ENCODE measurements around the gene GTPBP2.
A peak's percentile ranks its signal among the peaks of the same experiment; 100 is the strongest.

GTPBP2 gene, protein sequence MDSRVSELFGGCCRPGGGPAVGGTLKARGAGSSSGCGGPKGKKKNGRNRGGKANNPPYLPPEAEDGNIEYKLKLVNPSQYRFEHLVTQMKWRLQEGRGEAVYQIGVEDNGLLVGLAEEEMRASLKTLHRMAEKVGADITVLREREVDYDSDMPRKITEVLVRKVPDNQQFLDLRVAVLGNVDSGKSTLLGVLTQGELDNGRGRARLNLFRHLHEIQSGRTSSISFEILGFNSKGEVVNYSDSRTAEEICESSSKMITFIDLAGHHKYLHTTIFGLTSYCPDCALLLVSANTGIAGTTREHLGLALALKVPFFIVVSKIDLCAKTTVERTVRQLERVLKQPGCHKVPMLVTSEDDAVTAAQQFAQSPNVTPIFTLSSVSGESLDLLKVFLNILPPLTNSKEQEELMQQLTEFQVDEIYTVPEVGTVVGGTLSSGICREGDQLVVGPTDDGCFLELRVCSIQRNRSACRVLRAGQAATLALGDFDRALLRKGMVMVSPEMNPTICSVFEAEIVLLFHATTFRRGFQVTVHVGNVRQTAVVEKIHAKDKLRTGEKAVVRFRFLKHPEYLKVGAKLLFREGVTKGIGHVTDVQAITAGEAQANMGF

DNA sequence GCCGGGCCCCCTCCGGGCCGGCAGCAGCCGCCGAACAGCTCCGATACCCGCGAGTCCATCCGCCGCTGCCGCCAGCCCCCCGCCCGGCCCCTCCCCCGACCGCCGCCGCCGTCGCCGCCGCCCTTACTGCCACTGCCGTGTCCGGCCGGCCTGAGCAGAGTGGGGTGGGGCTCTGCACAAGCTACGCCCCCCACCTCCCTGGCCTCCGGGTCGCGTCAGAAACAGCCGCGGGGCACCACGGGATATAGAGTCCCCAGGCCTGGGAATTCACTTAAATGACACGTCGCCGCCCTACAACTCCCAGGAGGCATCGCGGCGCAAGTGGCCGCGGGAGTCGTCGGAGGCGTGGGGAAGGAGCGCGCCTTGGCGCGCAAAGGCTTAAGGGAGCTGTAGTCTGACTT lies at the start of gene GTPBP2:
Gene GTPBP2, minus strand, starts transcription at position 161 of the 401 bp plus-strand sequence. Its CDS starts 102 bp downstream, at position 59.
- peak; percentile 95 to 98 for DNase-seq
- ATAC-seq = peak; percentile 86
- Mint-ChIP-seq H3K9me3 (no peaks in the 10 kb centered on the region), H3K27ac (peak within 1 kb of the TSS; percentile 100), H3K4me3 (peak within 1 kb of the TSS; percentile 97 to 100), H3K4me1 (peaks cover 44% of the 10 kb centered on the region), H3K27me3 (no peaks in the 10 kb centered on the region)

DNA sequence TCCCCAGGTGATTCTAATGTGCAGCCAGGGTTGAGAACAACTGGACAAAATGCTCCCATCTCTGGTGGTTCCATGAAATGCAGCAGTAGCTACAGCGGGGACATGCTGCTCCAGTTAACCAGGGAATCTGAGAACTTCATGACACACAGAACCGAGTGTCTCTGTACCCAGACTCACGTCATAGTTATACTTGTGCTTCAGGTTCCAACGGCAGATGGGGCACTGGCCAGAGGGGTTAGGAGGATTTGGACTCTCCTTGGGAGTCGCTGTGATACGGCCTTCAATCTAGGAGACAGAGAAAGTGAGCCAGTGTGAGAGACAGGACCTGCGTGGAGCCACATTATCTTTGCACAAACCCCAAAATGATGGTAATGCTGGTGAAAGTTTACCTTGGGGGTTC lies 49.3 kb upstream of the GTPBP2 start:
- no peaks in the 10 kb centered on the region for H3K9me3 Mint-ChIP-seq
- no peaks in the 10 kb centered on the region for H3K27me3 Mint-ChIP-seq
- peak overlapping the region in 1 of 2 donors; percentile 75 for H3K27ac Mint-ChIP-seq
- H3K4me1 Mint-ChIP-seq = peaks cover 9% of the 10 kb centered on the region
- no peak overlapping the region for H3K4me3 Mint-ChIP-seq
- no peak for ATAC-seq
- DNase-seq = no peak

DNA sequence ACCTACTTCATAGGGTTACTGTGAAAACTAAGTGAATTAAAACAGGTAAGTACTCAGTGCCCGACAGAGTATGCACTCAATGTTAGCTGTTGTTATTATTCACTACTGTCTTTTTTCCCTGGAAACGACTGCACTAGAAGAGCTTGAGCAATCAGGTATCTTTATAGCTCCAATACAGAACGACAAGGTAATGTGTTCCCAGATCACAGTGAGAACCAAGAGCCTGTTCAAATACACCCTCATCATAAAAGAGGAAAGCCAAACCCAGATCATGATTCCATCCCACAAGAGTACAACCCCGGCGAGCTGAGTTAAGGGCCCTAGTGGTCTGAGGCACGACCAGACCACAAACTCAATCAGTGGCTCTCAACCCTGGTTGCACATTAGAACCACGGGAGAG lies 48.7 kb upstream of the GTPBP2 start:
- Mint-ChIP-seq H3K9me3 (no peaks in the 10 kb centered on the region), H3K27ac (no peak overlapping the region), H3K27me3 (no peaks in the 10 kb centered on the region), H3K4me1 (peaks cover 4% of the 10 kb centered on the region), H3K4me3 (no peak overlapping the region)
- ATAC-seq = no peak
- DNase-seq = no peak

DNA sequence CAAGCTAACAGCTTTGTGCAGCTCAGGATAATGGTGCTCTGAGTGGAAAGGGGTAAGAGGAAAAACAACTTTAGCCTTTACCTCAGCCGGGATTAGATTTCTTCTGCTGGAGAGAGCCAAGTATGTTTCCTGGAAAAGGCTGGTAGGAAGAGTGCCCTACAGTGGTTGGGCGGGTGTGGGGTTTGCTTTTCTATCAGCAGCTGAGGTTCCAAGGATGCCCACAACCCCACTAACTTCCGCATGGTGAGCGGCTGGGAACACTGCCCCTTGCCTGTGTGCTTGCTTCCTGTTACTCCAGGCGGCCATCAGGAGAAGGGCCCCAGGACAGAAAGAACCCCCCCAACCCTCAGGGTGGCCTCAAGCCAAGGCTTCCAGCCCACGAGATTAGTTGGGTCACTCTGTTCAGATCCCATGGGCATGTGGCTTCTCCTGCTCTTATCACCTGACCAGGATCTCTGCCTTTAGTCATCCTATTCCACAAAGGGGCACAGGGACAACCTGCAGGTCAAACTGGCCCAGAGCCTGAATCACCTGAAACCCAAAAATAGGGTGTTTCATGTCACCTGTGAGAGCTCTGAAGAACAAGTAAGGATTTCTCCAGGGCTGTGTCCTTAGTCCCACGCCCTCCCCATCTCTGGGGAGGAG lies 48.0 kb upstream of the GTPBP2 start:
- DNase-seq (no peak), ATAC-seq (no peak)
- Mint-ChIP-seq H3K4me3 (no peak overlapping the region), H3K27me3 (no peaks in the 10 kb centered on the region), H3K4me1 (peaks cover 1% of the 10 kb centered on the region), H3K27ac (peak overlapping the region in 1 of 2 donors; percentile 86), H3K9me3 (no peaks in the 10 kb centered on the region)

DNA sequence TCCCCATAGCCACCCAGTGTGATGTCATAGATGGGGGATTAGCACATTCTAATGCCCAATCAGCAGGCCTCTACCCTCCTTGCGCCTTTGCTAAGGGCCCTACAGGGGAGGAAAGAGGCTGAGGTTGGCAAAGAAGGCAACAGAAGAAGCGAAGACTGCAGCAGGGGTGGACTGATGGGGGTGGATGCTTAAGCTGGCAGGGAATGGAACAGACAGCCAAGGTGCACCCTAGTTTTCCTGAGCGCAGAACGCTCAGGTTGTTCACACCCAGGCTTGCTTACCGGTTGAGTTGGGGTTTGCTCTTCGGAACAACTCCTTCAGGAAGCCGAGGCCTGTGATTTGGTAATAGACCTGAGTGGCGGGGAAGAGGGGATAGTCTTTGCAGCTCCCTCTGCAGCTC lies 45.9 kb upstream of the GTPBP2 start:
- Mint-ChIP-seq H3K4me3 (no peak overlapping the region), H3K4me1 (peaks cover 23% of the 10 kb centered on the region), H3K27me3 (no peaks in the 10 kb centered on the region), H3K27ac (peak overlapping the region in 1 of 2 donors; percentile 54), H3K9me3 (no peaks in the 10 kb centered on the region)
- no peak for DNase-seq
- ATAC-seq = no peak

DNA sequence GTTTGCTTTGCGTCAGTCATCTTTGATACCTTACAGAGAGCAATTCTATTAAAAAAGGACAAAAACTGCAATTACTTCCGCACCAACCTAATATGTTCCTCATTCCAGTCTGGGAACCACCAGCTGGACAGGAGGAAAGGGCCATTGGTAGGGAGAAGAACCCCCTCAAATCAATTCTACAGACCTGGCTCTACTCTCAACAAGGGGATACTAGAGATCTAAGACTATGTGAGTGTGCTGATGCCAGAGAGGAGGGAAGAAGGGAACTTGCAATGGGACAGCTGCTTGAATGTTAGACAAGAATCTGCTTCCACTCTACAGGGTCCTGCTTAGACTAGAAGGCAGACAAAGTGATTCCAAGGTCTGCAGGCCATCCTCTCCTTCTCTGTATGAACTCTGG lies 45.2 kb upstream of the GTPBP2 start:
- Mint-ChIP-seq H3K4me3 (no peak overlapping the region), H3K27me3 (no peaks in the 10 kb centered on the region), H3K4me1 (peaks cover 29% of the 10 kb centered on the region), H3K27ac (no peak overlapping the region), H3K9me3 (no peaks in the 10 kb centered on the region)
- ATAC-seq (no peak), DNase-seq (no peak)

DNA sequence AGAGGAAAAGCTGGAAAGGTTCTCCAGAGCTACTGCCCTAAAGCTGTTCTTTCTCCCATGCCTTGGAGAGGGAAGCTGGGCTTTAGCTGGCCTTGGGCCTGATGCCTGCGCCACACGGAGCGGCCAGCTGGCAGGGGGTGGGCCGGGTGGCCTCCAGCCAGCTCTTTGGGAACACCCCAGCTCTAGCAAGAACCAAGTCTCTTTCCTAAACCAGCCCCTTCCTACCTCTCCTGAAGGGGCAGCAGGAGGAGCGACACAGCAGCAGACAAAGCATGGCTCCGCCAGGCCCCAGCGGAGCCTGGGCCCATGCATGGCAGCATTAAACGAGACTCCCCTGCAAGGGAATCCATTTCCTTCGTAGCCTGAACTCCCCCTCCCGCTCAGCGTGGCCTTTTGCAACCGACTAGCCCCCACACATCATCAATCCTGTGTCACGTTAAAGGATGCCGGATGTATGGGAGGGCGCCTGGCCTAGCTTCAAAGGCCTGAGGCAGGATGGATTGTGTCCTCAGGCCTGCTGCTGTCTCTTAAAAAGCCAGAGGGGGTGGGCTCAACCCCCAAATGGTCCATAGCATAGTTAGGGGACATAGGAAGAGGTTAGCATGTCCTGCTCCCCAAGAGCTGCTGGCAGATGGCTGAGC lies 44.5 kb upstream of the GTPBP2 start:
- H3K9me3 Mint-ChIP-seq = no peaks in the 10 kb centered on the region
- ATAC-seq (no peak), DNase-seq (no peak)
- H3K27ac Mint-ChIP-seq = no peak overlapping the region
- H3K27me3 Mint-ChIP-seq = no peaks in the 10 kb centered on the region
- H3K4me1 Mint-ChIP-seq = peaks cover 37% of the 10 kb centered on the region
- no peak overlapping the region for H3K4me3 Mint-ChIP-seq

DNA sequence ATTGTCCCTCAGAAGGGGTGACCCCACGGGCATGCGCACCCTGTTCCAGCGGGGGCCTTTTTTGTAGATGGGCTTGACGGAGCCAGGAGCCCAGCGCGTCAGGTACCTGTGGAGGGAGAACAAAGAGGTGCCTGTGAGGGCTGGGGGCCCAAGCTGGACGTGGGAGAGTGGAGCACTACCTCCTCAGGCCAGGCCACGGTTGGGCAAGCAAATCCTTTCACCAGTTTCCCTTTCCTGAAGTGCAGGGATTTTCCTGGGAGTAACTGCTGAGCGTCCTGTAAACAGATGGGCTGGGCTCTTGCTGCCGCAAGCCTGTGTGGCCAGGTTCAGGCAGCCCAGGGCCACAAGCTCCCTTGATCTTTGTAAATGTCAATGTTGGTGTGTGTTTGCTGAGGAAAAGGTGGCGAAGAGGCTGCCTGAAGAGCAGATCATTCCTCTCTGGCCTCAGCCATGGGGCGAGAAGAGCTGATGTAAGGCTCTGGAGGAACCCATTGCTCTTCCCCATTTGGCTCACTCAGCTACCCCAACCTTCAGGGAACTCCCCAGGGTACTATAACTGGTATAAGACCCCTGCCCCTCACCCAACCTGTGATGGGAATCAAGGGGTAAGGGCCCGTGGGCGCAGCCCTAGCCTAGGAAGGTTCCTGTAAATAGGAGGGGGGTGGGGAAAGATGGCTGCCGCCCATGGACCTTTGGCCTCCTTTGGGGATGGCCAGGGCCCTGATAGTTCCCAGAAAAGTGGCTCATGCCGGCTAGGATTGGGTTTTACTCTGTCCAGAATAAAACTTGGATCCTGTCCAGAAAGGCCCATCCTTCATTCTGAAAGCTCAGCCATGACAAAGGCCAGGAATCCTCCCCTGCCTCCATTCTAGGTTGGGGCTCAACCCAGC lies 43.0 kb upstream of the GTPBP2 start:
- no peaks in the 10 kb centered on the region for H3K9me3 Mint-ChIP-seq
- no peak for ATAC-seq
- H3K27me3 Mint-ChIP-seq = no peaks in the 10 kb centered on the region
- peaks cover 52% of the 10 kb centered on the region for H3K4me1 Mint-ChIP-seq
- DNase-seq = no peak
- H3K27ac Mint-ChIP-seq = no peak overlapping the region
- no peak overlapping the region for H3K4me3 Mint-ChIP-seq

DNA sequence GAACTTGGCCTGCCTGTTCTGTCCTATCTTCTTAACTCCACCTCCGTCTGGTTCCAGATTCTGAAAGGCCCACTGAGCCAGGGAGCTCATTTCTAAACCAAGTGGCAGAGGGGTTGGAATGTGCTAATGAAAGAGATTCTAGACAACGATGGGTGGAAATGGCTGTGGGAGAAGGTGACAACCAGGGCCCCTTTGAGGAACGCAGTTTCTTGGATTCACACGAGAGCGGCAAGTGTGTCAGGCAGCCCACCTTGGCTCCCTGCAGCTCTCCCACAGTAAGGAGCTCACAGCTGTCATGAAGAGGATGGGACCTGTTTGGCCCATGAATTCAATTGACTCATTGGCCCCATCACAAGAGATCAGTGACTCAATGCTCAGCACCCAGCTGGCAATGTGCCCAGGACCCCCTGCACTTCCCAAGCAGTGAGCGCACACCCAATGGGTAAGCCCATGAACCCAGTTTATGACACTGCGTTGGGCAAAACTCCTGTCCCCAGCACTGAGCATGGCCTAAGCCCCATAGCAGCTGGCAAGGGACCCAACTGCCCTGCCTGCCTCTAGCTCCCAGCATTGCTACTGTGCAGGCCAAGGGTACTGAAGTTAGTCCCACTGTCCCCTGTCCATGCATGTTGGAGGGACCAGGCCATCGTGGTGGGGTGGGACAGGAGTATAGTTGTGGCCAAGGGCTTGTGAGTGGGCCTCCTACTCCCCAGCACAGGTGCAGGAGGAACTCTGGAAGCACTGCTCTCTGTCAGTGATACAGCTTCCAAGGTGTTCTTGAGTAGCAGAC lies 42.1 kb upstream of the GTPBP2 start:
- H3K27me3 Mint-ChIP-seq = no peaks in the 10 kb centered on the region
- peak overlapping the region in 1 of 2 donors; percentile 3 for H3K27ac Mint-ChIP-seq
- peaks cover 56% of the 10 kb centered on the region for H3K4me1 Mint-ChIP-seq
- no peaks in the 10 kb centered on the region for H3K9me3 Mint-ChIP-seq
- H3K4me3 Mint-ChIP-seq = no peak overlapping the region
- DNase-seq (no peak), ATAC-seq (no peak)

DNA sequence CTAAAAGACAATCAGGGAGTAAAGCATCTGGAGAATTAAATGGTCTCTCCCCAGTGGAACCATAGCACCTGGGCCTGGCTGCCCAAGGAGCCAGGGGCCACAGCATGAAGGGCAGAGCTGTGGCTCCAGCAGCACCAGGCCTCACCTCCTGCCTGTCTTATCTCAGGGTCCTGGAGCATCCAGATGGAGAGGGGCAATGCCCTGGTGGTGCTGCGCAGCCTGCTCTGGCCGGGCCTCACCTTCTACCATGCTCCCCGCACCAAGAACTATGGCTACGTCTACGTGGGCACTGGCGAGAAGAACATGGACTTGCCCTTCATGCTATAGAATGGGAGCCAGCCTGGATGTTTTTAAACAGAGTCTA lies 41.5 kb upstream of the GTPBP2 start:
- Mint-ChIP-seq H3K27me3 (no peaks in the 10 kb centered on the region), H3K4me1 (peaks cover 56% of the 10 kb centered on the region), H3K9me3 (no peaks in the 10 kb centered on the region), H3K27ac (peak overlapping the region; percentile 3 to 67), H3K4me3 (no peak overlapping the region)
- no peak for ATAC-seq
- no peak for DNase-seq

DNA sequence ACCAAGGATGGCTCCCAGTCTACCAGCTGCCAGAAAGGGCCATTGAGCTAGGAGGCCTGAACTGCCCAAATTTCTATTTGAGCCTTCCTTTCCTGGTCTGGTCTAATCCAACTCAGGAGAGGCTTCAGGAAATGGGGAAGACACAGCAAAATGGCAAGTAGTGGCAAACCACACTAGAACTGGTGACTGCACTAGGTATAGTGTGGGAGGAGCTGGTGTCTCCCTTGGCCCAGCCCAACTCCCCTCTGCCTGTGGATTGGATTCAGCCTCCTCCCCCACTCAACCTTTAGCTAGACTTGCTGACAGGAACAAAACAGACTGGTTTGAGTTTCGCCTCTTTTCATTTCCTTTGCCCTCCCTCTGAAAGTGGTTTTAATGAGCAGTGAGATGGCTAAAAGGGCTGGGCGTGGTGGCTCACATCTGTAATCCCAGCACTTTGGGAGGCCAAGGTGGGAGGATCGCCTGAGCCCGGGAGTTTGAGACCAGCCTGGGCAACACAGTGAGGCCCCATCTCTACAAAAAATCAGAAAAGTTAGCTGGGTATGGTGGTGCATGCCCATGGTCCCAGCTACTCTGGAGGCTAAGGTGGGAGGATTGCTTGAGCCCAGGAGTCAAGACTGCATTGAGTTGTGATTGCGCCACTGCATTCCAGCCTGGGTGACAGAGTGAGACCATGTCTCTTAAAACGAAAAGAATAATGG lies 41.0 kb upstream of the GTPBP2 start:
- peak overlapping the region in 1 of 2 donors; percentile 15 for H3K4me3 Mint-ChIP-seq
- ATAC-seq (peak; percentile 71), DNase-seq (peak in 1 of 2 donors; percentile 39)
- no peaks in the 10 kb centered on the region for H3K9me3 Mint-ChIP-seq
- H3K27ac Mint-ChIP-seq = peak overlapping the region; percentile 3 to 67
- H3K27me3 Mint-ChIP-seq = no peaks in the 10 kb centered on the region
- peaks cover 56% of the 10 kb centered on the region for H3K4me1 Mint-ChIP-seq

DNA sequence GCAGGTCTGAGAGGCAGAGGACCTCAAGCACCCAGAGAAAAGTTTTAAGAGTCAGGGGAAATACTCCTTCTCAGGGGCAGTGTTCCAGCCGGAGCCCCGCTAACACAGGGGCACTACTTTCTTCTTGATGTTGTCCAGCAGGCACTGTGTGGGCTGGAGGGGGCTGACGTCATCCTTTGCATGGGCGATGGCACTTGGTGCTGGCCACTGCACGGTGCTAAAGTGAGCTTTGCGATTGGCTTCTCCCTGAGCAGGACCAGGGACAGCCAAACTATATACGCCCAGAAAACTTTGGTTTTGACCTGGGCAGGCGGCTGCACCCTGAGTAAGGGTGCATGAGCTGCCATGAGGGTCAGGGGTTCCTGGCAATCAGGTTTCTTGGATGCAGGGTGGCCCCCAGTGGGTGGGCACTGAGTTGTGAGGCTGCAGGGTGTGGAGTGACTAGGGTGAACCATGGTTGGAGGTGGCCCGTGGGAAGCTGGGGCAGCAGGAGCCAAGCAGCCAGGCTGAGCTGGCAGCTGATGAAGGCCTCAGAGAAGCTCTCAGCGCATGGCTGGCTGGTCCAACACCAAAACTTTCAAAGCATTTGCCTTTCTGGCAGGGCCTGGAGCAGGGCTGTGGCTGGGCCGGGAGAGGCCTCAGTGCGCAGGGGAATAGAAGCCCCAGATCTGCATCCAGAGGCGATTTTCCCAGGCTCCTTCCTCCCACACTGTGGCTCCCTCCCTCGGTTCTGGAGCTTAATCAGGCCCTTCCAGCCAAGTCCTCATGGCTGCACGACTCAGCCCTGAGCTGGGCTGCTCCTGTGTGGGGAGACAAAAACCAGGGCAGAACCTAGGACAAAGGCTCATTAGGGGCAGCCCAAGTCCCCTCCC lies 40.2 kb upstream of the GTPBP2 start:
- Mint-ChIP-seq H3K4me3 (no peak overlapping the region), H3K9me3 (no peaks in the 10 kb centered on the region), H3K27ac (peak overlapping the region in 1 of 2 donors; percentile 67), H3K4me1 (peaks cover 56% of the 10 kb centered on the region), H3K27me3 (no peaks in the 10 kb centered on the region)
- ATAC-seq = peak; percentile 8
- no peak for DNase-seq

Measured in stimulated activated naive CD8-positive, alpha-beta T cell treated with anti-CD3 and anti-CD28 coated beads, Interleukin-15, amount 100 ng/mL, for 72 hours (primary cell).